H1 (cell line): ENCODE data around the gene MFAP4. TPM values are rescaled to one million over a fixed set of nuclear protein-coding genes. Genes with fewer than 3 reads are reported as not detected.

Experiments
- CTCF ChIA-PET: fragments of 300-600 bp; sonication (Branson Sonifier 250); formaldehyde crosslinking; loops from one replicate; lab custom pipeline; 2021; ENCODE audit not compliant: partially characterized antibody; lab: Charles Lee
- POLR2A ChIA-PET: fragments of 300-600 bp; sonication (Branson Sonifier 250); formaldehyde crosslinking; loops from one replicate; lab custom pipeline; 2021; ENCODE audit warnings: inconsistent platforms; ENCODE audit not compliant: partially characterized antibody; lab: Charles Lee
- DNase-seq, 2 experiments: peaks; one replicate each; pipeline versions ENCODE4 v3.0.0 to v3.0.0-alpha.2; 2010 to 2022; ENCODE audit warnings: low spot score in 2 of 2, low read depth in 1 of 2, mixed read lengths in 1 of 2
- FAIRE-seq: peaks from 2 replicates; lab custom pipeline; 2011; peaks lifted over from hg19 to GRCh38; lab: Jason Lieb, UNC
- H2AFZ ChIP-seq: 2 replicates; pipeline ENCODE4 v1.8.1; 2012; ENCODE audit warnings: low read length, inconsistent platforms
- H2AK5ac ChIP-seq: 2 replicates; pipeline ENCODE4 v1.6.1; 2013; ENCODE audit warnings: low read depth, low read length
- H2BK120ac ChIP-seq: replicated peaks from 2 replicates; pipeline ENCODE3; 2013; ENCODE audit warnings: low read depth, low read length, inconsistent platforms
- H2BK12ac ChIP-seq: 2 replicates; pipeline ENCODE4 v1.6.1; 2013; ENCODE audit warnings: low read depth, low read length
- H2BK15ac ChIP-seq: 2 replicates; pipeline ENCODE4 v1.6.1; 2013; ENCODE audit warnings: low read length
- H2BK20ac ChIP-seq: 2 replicates; pipeline ENCODE4 v1.6.1; 2013; ENCODE audit warnings: low read length
- H2BK5ac ChIP-seq: 2 replicates; pipeline ENCODE4 v1.6.1; 2013; ENCODE audit warnings: low read depth, low read length
- H3K14ac ChIP-seq: 2 replicates; pipeline ENCODE4 v1.6.1; 2013; ENCODE audit warnings: inconsistent platforms; ENCODE audit not compliant: insufficient read length
- H3K18ac ChIP-seq: 2 replicates; pipeline ENCODE4 v1.6.1; 2013; ENCODE audit warnings: low read length; ENCODE audit errors: extremely low read depth
- H3K23ac ChIP-seq: 2 replicates; pipeline ENCODE4 v1.6.1; 2013; ENCODE audit warnings: inconsistent platforms; ENCODE audit not compliant: insufficient read length
- H3K23me2 ChIP-seq: 2 replicates; pipeline ENCODE4 v1.6.1; 2013; ENCODE audit warnings: low read depth, low read length
- H3K27ac ChIP-seq: 2 replicates; pipeline ENCODE4 v1.6.1; 2011; ENCODE audit warnings: low read depth, low read length, inconsistent platforms
- H3K27me3 ChIP-seq, 4 experiments: replicated peaks in 1 of 4; 1 replicate in 1 of 4; 2 replicates in 3 of 4; pipeline versions ENCODE4 v1.6.1 to v1.8.1; 2011 to 2013; ENCODE audit warnings: low read length in 3 of 4, mild to moderate bottlenecking in 3 of 4, inconsistent platforms in 2 of 4, mixed read lengths in 2 of 4, moderate library complexity in 1 of 4; ENCODE audit not compliant: control insufficient read depth in 3 of 4, insufficient read depth in 3 of 4; ENCODE audit errors: extremely low read depth in 1 of 4
- H3K36me3 ChIP-seq, 4 experiments: 2 replicates each; pipeline versions ENCODE4 v1.6.1 to v1.8.1; 2011 to 2013; ENCODE audit warnings: mild to moderate bottlenecking in 4 of 4, low read length in 3 of 4, moderate library complexity in 2 of 4, control low read depth in 1 of 4, inconsistent platforms in 1 of 4; ENCODE audit not compliant: insufficient read depth in 4 of 4, control insufficient read depth in 2 of 4
- H3K4ac ChIP-seq: replicated peaks from 2 replicates; pipeline ENCODE3; 2013; ENCODE audit warnings: low read length, low read depth, mixed read lengths, inconsistent platforms; ENCODE audit not compliant: insufficient read length
- H3K4me1 ChIP-seq, 4 experiments: replicated peaks in 1 of 4; 1 replicate in 1 of 4; 2 replicates in 3 of 4; pipeline versions ENCODE4 v1.6.1 to v1.8.1; 2011 to 2013; ENCODE audit warnings: low read length in 3 of 4, inconsistent platforms in 2 of 4, mixed read lengths in 1 of 4; ENCODE audit not compliant: insufficient read depth in 4 of 4, control insufficient read depth in 3 of 4
- H3K4me2 ChIP-seq, 2 experiments: 2 replicates each; pipeline versions ENCODE4 v1.6.1 to v1.8.1; 2011 to 2013; ENCODE audit warnings: low read depth in 2 of 2, low read length in 2 of 2, control low read depth in 1 of 2, inconsistent platforms in 1 of 2, mild to moderate bottlenecking in 1 of 2; ENCODE audit not compliant: insufficient read depth in 1 of 2
- H3K4me3 ChIP-seq, 4 experiments: fragments of 200-600, 300-600 bp in 1 of 4; sonication (generic), shearing (Covaris generic), sonication (Bioruptor Twin) in 1 of 4; 2 replicates each; pipeline versions ENCODE4 v1.5.1 to v1.8.1; 2011 to 2016; ENCODE audit warnings: low read length in 4 of 4, low read depth in 3 of 4, control low read depth in 2 of 4, inconsistent platforms in 2 of 4, mild to moderate bottlenecking in 2 of 4, mixed read lengths in 1 of 4, moderate library complexity in 1 of 4; ENCODE audit not compliant: insufficient read depth in 2 of 4; ENCODE audit errors: extremely low read depth in 1 of 4
- H3K56ac ChIP-seq: replicated peaks from 2 replicates; pipeline ENCODE3; 2013; ENCODE audit warnings: low read depth, mild to moderate bottlenecking, mixed read lengths, low read length, inconsistent platforms; ENCODE audit not compliant: insufficient read length
- H3K79me1 ChIP-seq: 2 replicates; pipeline ENCODE4 v1.6.1; 2013; ENCODE audit warnings: low read depth, low read length, control low read depth
- H3K79me2 ChIP-seq, 2 experiments: 2 replicates each; pipeline versions ENCODE4 v1.6.1 to v1.8.1; 2012 to 2013; ENCODE audit warnings: low read length in 2 of 2, mild to moderate bottlenecking in 2 of 2, inconsistent platforms in 1 of 2; ENCODE audit not compliant: insufficient read depth in 2 of 2, control insufficient read depth in 1 of 2
- H3K9ac ChIP-seq, 4 experiments: replicated peaks in 1 of 4; 1 replicate in 1 of 4; 2 replicates in 3 of 4; pipeline versions ENCODE4 v1.6.1 to v1.8.1; 2011 to 2013; ENCODE audit warnings: low read depth in 3 of 4, low read length in 3 of 4, control low read depth in 2 of 4, mild to moderate bottlenecking in 2 of 4, moderate library complexity in 2 of 4, inconsistent platforms in 1 of 4; ENCODE audit errors: extremely low read depth in 1 of 4
- H3K9me3 ChIP-seq, 2 experiments: 2 replicates each; pipeline versions ENCODE4 v1.6.1 to v1.8.1; 2012 to 2013; ENCODE audit warnings: mild to moderate bottlenecking in 2 of 2, moderate library complexity in 2 of 2, control low read depth in 1 of 2, inconsistent platforms in 1 of 2, low read depth in 1 of 2, low read length in 1 of 2, mixed read lengths in 1 of 2; ENCODE audit not compliant: insufficient read depth in 2 of 2
- H4K20me1 ChIP-seq, 2 experiments: replicated peaks in 1 of 2; 2 replicates each; pipeline versions ENCODE3 to v1.8.1; 2011 to 2013; ENCODE audit warnings: inconsistent platforms in 2 of 2, low read length in 2 of 2, mild to moderate bottlenecking in 1 of 2; ENCODE audit not compliant: insufficient read depth in 2 of 2, control insufficient read depth in 1 of 2
- H4K5ac ChIP-seq: 2 replicates; pipeline ENCODE4 v1.6.1; 2013; ENCODE audit warnings: low read length, low read depth, mixed read lengths, inconsistent platforms; ENCODE audit not compliant: insufficient read length
- H4K8ac ChIP-seq: 2 replicates; pipeline ENCODE4 v1.8.0; 2013; ENCODE audit warnings: mild to moderate bottlenecking, moderate library complexity, low read length, inconsistent platforms; ENCODE audit not compliant: insufficient read depth; ENCODE audit errors: extremely low read depth
- H4K91ac ChIP-seq: replicated peaks from 2 replicates; pipeline ENCODE3; 2013; ENCODE audit warnings: low read length, mixed read lengths, inconsistent platforms; ENCODE audit not compliant: insufficient read length
- BACH1 ChIP-seq: IDR thresholded peaks from 2 replicates; pipeline ENCODE4 v1.6.1; 2012; ENCODE audit warnings: low read length, improper control_type of control experiment
- CBX8 ChIP-seq: fragments of 300-800, 300-1000 bp; sonication (generic); IDR thresholded peaks from 2 replicates; pipeline ENCODE4 v1.7.1; 2016; ENCODE audit warnings: low read depth, low read length, borderline replicate concordance
- GABPA ChIP-seq: IDR thresholded peaks from 2 replicates; pipeline ENCODE4 v1.6.1; 2011; ENCODE audit warnings: mild to moderate bottlenecking, low read length, moderate library complexity, borderline replicate concordance; ENCODE audit not compliant: insufficient read depth
- NANOG ChIP-seq: IDR thresholded peaks from 2 replicates; pipeline ENCODE4 v1.6.1; 2011; ENCODE audit warnings: low read length, low read depth, mild to moderate bottlenecking, inconsistent platforms; ENCODE audit not compliant: insufficient read depth, poor library complexity, severe bottlenecking
- RFX5 ChIP-seq: IDR thresholded peaks from 2 replicates; pipeline ENCODE4 v1.6.1; 2011; ENCODE audit warnings: low read depth, low read length, improper control_type of control experiment, borderline replicate concordance
- SIN3A ChIP-seq, 2 experiments: IDR thresholded peaks in 1 of 2; conservative IDR thresholded peaks in 1 of 2; 2 replicates each; pipeline ENCODE4 v1.6.1; 2011 to 2012; ENCODE audit warnings: low read length in 2 of 2, improper control_type of control experiment in 1 of 2, low read depth in 1 of 2, mild to moderate bottlenecking in 1 of 2
- SP1 ChIP-seq: IDR thresholded peaks from 2 replicates; pipeline ENCODE4 v1.6.1; 2011; ENCODE audit warnings: low read depth, low read length
- SRF ChIP-seq: IDR thresholded peaks from 2 replicates; pipeline ENCODE4 v1.6.1; 2011; ENCODE audit warnings: mild to moderate bottlenecking, low read depth, low read length, moderate library complexity
- SUZ12 ChIP-seq: fragments of 200-600 bp; sonication (generic); IDR thresholded peaks from 2 replicates; pipeline ENCODE4 v1.6.1; 2012; ENCODE audit warnings: mild to moderate bottlenecking, inconsistent platforms, low read length, moderate library complexity, mixed read lengths
- TAF7 ChIP-seq: optimal IDR thresholded peaks from 2 replicates; pipeline ENCODE3; 2011; ENCODE audit warnings: low read depth, mild to moderate bottlenecking, inconsistent platforms, low read length, moderate library complexity, borderline replicate concordance
- ZNF274 ChIP-seq: IDR thresholded peaks from 2 replicates; pipeline ENCODE4 v1.7.0; 2012; ENCODE audit warnings: low read length, borderline replicate concordance; ENCODE audit errors: extremely low read depth
- WGBS, 2 experiments: shearing (Covaris generic) in 1 of 2; methylation state at CpG; one replicate each; pipeline versions ENCODE4 v1.1.6 to v1.1.7; 2013 to 2015; ENCODE audit warnings: low lambda C conversion rate in 2 of 2, mixed read lengths in 2 of 2, inconsistent platforms in 1 of 2, low coverage in 1 of 2, missing lambda C conversion rate in 1 of 2; ENCODE audit not compliant: insufficient replicate concordance in 2 of 2, insufficient coverage in 1 of 2, insufficient read length in 1 of 2; ENCODE audit errors: extremely low coverage in 1 of 2, missing lambda C conversion rate in 1 of 2; 5-methylcytosine and 5-hydroxymethylcytosine counted together
- polyA plus RNA-seq, 7 experiments: library from polyadenylated mRNA; depleted of rRNA in 3 of 7; stranded (reverse) in 5 of 7; unstranded in 2 of 7; fragments of >200 nt in 5 of 7; fragments of 200-250 nt in 2 of 7; gene quantifications; 1 replicate in 5 of 7; 2 replicates in 1 of 7; 4 replicates in 1 of 7; pipeline versions ENCODE4 v1.2.1 to v1.2.3, GENCODE V29; 2011 to 2013; ENCODE audit warnings: missing spikeins in 2 of 7, mixed read lengths in 2 of 7
- total RNA-seq: library from RNA; stranded (reverse); fragmentation: NEBNext Ultra II Directional; extraction: Animal tissue kit (Norgen Biotek cat#: 25700); gene quantifications from 2 replicates; pipeline ENCODE4 v1.2.1, GENCODE V29; 2021

MFAP4 gene
- total and polyA plus RNA-seq, 2 of the 8 experiments (the other 6 are each of a cell fraction or from before 2014, with no cell fraction given), result 3.1 to 3.6 TPM

GRCh38 chr17:19381741-19382444 is 5.1 kb downstream of the MFAP4 start:
- no peak overlapping the region for H4K91ac ChIP-seq
- peaks cover 13% of the 10 kb centered on the region for H3K79me1 ChIP-seq
- no peak for FAIRE-seq
- peaks cover 0 to 27% of the 10 kb centered on the region in 2 experiments; a peak in 2 of 4 replicates for H3K79me2 ChIP-seq
- H2BK15ac ChIP-seq, result no peak overlapping the region
- H3K4me1 ChIP-seq, result peaks cover 3 to 15% (median 8%) of the 10 kb centered on the region in 4 experiments
- H3K18ac ChIP-seq, result no peak overlapping the region
- H3K36me3 ChIP-seq, result peaks cover 33 to 61% (median 40%) of the 10 kb centered on the region in 4 experiments
- no peak overlapping the region for H2BK5ac ChIP-seq
- H3K23ac ChIP-seq, result no peak overlapping the region
- H3K14ac ChIP-seq, result no peak overlapping the region
- H3K4ac ChIP-seq, result no peak overlapping the region
- H3K23me2 ChIP-seq, result peaks cover 10% of the 10 kb centered on the region; the same call in 1 of the 2 replicates
- H3K4me3 ChIP-seq, result no peak overlapping the region
- DNase-seq, result no peak
- H2AFZ ChIP-seq, result no peak overlapping the region
- no peak overlapping the region for H4K5ac ChIP-seq
- H2BK120ac ChIP-seq, result no peak overlapping the region
- CTCF ChIA-PET, result no interaction called here
- POLR2A ChIA-PET, result no interaction called here
- no peaks in the 10 kb centered on the region for H3K9me3 ChIP-seq
- peaks cover 3 to 29% of the 10 kb centered on the region in 2 experiments for H4K20me1 ChIP-seq
- H3K56ac ChIP-seq, result no peak overlapping the region
- no peaks in the 10 kb centered on the region for H3K27me3 ChIP-seq
- H3K4me2 ChIP-seq, result no peak overlapping the region
- no peak overlapping the region for H2BK20ac ChIP-seq
- WGBS, 2 experiments, result 91% methylated on average over 23 of the region's 31 CpGs; no CpG with 5 or more reads in 1 of the 2 experiments
- H2AK5ac ChIP-seq, result no peak overlapping the region
- no peak overlapping the region for H2BK12ac ChIP-seq
- no peak overlapping the region for H3K9ac ChIP-seq
- no peak overlapping the region for H3K27ac ChIP-seq
- no peak overlapping the region for H4K8ac ChIP-seq
- TF ChIP-seq SIN3A (conservative IDR thresholded peaks at IDR 0.05 in 1 of 2, IDR thresholded peaks at IDR 0.05 in 1 of 2; ENCODE audit: low read depth in 1 of 2, low read length in 2 of 2) (no peak), TAF7 (no peak), BACH1 (no peak), SUZ12 (no peak), RFX5 (no peak), SP1 (no peak), CBX8 (no peak), SRF (no peak), GABPA (no peak), ZNF274 (no peak), NANOG (no peak)
